BJ (cell line): ENCODE results near the gene LRRIQ3. TPM values are rescaled to one million over a fixed set of nuclear protein-coding genes. Genes with fewer than 3 reads are reported as not detected.

Experiments
- CTCF ChIA-PET: fragments of 350-600 bp; formaldehyde crosslinking; extraction: SDS; loops from one replicate; lab custom pipeline; 2021; ENCODE audit warnings: antibody characterized with exemption, inconsistent platforms; lab: Yijun Ruan, JAX
- POLR2A ChIA-PET: fragments of 300-600 bp; sonication (Branson Sonifier 250); formaldehyde crosslinking; extraction: SDS; loops from one replicate; lab custom pipeline; 2021; ENCODE audit warnings: antibody characterized with exemption; lab: Charles Lee
- DNase-seq: peaks from one replicate; pipeline ENCODE4 v3.0.0-alpha.2; 2011; ENCODE audit warnings: low read depth
- H3K27me3 ChIP-seq: 2 replicates; pipeline ENCODE4 v1.6.0; 2011; ENCODE audit warnings: low read length; ENCODE audit not compliant: control insufficient read depth, insufficient read depth
- H3K36me3 ChIP-seq: 2 replicates; pipeline ENCODE4 v1.5.1; 2011; ENCODE audit warnings: low read length; ENCODE audit not compliant: control insufficient read depth, insufficient read depth
- H3K4me3 ChIP-seq: 2 replicates; pipeline ENCODE4 v1.5.1; 2011; ENCODE audit warnings: low read depth, mild to moderate bottlenecking, control low read depth, low read length
- polyA plus RNA-seq: library from polyadenylated mRNA; depleted of rRNA; stranded (reverse); fragments of >200 nt; gene quantifications from 2 replicates; pipeline ENCODE4 v1.2.3, GENCODE V29; 2011
- TF ChIP-seq, protein P1 (sequence below): IDR thresholded peaks from 2 replicates; pipeline ENCODE4 v1.5.1; 2011; ENCODE audit warnings: low read depth, mild to moderate bottlenecking, control low read depth, inconsistent platforms, low read length, moderate library complexity; ENCODE audit not compliant: insufficient read depth

LRRIQ3 gene
- polyA plus RNA-seq, 1 experiment, result 0.20 TPM

DNA sequence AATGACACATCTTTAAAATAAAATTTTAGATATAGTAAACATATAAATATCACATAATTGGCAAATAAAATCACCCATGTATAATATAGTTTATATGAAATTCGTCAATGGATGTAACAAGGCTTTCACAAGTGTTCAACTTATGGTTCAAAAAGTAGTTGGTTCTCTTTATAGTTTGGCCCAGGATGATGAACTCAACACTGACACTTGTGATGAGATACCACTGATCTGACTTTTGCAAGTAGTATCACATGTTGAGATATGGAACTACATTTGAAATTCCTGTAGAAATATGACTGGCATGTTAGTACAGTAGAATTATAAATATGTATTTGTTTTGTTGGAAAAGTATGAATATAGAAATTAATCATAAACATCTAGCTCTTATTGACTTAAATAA, 39.1 kb upstream of the LRRIQ3 start:
- no peak for DNase-seq
- H3K36me3 ChIP-seq, result no peaks in the 10 kb centered on the region
- TF ChIP-seq, protein P1, sequence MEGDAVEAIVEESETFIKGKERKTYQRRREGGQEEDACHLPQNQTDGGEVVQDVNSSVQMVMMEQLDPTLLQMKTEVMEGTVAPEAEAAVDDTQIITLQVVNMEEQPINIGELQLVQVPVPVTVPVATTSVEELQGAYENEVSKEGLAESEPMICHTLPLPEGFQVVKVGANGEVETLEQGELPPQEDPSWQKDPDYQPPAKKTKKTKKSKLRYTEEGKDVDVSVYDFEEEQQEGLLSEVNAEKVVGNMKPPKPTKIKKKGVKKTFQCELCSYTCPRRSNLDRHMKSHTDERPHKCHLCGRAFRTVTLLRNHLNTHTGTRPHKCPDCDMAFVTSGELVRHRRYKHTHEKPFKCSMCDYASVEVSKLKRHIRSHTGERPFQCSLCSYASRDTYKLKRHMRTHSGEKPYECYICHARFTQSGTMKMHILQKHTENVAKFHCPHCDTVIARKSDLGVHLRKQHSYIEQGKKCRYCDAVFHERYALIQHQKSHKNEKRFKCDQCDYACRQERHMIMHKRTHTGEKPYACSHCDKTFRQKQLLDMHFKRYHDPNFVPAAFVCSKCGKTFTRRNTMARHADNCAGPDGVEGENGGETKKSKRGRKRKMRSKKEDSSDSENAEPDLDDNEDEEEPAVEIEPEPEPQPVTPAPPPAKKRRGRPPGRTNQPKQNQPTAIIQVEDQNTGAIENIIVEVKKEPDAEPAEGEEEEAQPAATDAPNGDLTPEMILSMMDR, result no peak
- ChIA-PET CTCF (no interaction called here), POLR2A (no interaction called here)
- H3K27me3 ChIP-seq, result no peaks in the 10 kb centered on the region
- no peak overlapping the region for H3K4me3 ChIP-seq

DNA sequence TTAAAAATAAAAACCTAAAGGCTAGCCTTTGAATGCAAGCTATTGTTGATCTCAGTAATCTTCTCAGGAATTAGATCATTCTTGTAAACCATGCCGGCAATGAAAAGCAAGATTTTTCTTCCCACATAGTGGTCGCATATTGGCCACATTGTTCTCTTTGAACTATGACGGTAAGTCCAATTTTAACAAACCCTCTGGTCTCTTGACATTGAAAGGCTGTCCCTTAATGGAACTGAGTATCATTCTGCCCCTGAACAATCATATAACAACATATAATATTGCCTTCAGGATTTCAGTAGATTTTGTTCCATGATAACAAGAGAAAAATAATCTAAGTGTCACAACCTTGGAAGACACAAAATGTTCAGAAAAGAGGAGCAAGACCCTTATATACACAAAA, 38.5 kb upstream of the LRRIQ3 start:
- no peaks in the 10 kb centered on the region for H3K36me3 ChIP-seq
- CTCF ChIA-PET, result no interaction called here
- no peak for DNase-seq
- POLR2A ChIA-PET, result no interaction called here
- no peak overlapping the region for H3K4me3 ChIP-seq
- TF ChIP-seq, protein P1, result no peak
- no peaks in the 10 kb centered on the region for H3K27me3 ChIP-seq

DNA sequence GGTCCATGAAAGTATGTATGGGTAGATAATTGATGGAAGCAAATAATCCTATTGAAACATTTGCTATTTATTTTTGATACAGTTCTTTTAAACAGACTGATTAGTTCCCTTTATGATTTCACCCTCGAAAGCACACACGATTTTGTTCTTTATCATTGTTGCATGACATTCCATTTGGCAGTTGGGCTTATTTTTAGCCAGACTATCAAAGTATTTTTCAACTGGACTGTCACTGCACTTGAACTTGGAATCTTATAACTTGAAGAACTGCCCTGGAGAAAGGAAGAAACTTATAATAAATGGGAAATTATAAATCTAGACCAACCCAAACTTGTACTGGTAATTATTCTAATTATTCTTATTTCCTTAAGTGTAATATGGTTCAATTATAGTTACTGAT, 37.2 kb upstream of the LRRIQ3 start, which contains the start of gene TNNI3K:
TNNI3K (plus strand) TSS at position 235 of the 400 bp plus-strand sequence; CDS start at position 300, 65 bp downstream.
- no peak within 1 kb of the TSS for H3K4me3 ChIP-seq
- ChIA-PET CTCF (no interaction called here), POLR2A (no interaction called here)
- TF ChIP-seq, protein P1, result no peak
- H3K27me3 ChIP-seq, result no peaks in the 10 kb centered on the region
- DNase-seq, result no peak
- no peaks in the 10 kb centered on the region for H3K36me3 ChIP-seq

DNA sequence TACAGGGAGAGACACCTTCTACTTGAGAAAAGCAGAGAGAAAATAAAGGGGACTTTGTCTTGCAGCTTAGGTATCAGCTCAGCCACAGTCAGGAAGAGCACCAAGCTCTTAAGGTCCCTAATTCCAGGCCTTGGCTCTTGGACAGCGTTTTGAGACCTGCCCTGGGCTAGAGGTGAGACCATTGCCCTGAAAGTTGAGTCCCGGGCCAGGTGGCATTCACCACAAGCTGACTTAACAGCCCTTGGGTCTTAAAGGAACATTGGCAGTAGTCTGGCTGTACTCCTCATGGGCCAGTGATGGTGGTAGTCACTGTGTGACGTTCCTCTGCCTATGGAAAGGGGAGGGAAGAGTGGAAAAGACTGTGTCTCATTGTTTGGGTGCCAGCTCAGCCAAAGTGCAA, 25.5 kb upstream of the LRRIQ3 start:
- TF ChIP-seq, protein P1, result no peak
- CTCF ChIA-PET, result no interaction called here
- POLR2A ChIA-PET, result no interaction called here
- Histone ChIP-seq H3K27me3 (no peaks in the 10 kb centered on the region), H3K36me3 (no peaks in the 10 kb centered on the region), H3K4me3 (no peak overlapping the region)
- DNase-seq, result no peak

DNA sequence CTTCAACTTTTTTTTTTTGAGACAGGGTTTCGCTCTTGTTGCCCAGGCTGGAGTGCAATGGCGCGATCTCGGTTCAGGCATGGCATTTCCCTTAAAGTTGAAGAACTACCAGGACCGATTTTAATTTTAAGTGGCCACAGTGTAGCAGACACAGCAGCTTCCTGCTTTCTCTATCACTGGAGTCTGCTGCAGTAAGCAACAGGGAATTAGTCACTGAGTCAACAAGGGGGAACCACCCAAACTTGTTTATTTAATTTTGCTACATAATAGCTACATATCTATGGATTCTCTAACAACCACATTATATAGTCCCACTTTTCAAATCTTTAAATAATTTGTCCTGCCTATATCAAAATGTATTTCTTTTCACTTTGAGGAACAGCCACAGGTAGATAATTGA, 24.7 kb upstream of the LRRIQ3 start:
- ChIA-PET POLR2A (no interaction called here), CTCF (no interaction called here)
- Histone ChIP-seq H3K27me3 (no peaks in the 10 kb centered on the region), H3K36me3 (no peaks in the 10 kb centered on the region), H3K4me3 (no peak overlapping the region)
- TF ChIP-seq, protein P1, result no peak
- DNase-seq, result no peak
